ENCODE measurements around the gene CDH9.
"Not testable (repeated sequence)": the region's sequence is repeated elsewhere in the genome, so short reads cannot be mapped to it uniquely, and the experiment has no call there.

The CDH9 gene

GRCh38 chr5:26955161-26955560 lies 83.2 kb downstream of the CDH9 start:
- no peak for DNase-seq (ENCODE audit: low read depth in 3 of 3)

GRCh38 chr5:26948921-26949320 lies 89.5 kb downstream of the CDH9 start:
- no peak for DNase-seq (ENCODE audit: low read depth in 3 of 3)

- no peak for DNase-seq (ENCODE audit: low read depth in 3 of 3)
Observed at GRCh38 chr5:26945901-26946300, 92.5 kb downstream of the CDH9 start.

GRCh38 chr5:26942481-26942880 lies 95.9 kb downstream of the CDH9 start:
- no peak for DNase-seq (ENCODE audit: low read depth in 3 of 3)

GRCh38 chr5:26940994-26941393 lies 97.4 kb downstream of the CDH9 start:
- no peak for DNase-seq (ENCODE audit: low read depth in 3 of 3)

DNA sequence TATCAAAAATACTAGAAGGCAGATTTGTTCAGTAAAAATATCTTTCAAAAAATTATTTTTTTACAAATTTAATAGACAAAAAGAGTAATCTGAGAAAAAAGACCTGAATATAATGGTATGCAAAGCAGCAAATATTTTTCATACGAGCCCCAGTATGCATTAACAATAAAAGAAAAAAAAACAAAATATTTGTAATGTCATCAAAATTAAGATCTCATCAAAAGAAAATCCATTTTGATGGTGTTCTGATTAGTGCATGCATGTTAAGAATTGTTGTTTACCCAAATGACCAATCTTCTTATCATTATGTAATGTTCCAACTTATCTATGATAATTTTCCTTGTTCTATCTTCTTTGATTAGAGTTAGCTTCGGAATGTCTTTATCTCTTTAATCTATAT lies 106.1 kb downstream of the CDH9 start:
- no peak for DNase-seq (ENCODE audit: low read depth in 3 of 3)

GRCh38 chr5:26921439-26921838 lies 116.9 kb downstream of the CDH9 start:
- DNase-seq (ENCODE audit: low read depth in 3 of 3): no peak

DNA sequence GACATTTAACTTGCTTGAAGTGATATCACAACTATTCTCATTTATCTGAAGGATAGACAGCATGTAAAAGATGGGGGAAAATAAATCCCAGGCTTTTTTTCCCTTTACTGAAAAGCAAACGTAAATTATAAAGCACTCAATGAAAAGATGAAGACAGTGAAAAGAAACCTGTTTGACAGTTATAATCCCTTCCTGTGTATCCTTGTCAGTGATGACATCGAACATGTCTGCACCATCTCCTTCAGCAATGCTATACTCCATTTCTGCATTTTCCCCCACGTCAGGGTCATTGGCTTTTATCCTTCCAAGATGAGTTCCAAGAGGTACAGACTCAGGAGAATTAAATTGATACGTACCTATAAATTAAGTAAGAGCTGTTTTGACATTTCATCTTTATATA lies 134.9 kb downstream of the CDH9 start:
- no peak for DNase-seq (ENCODE audit: low read depth in 3 of 3)

- DNase-seq (ENCODE audit: low read depth in 3 of 3): no peak
Observed at GRCh38 chr5:26894719-26895263, 143.6 kb downstream of the CDH9 start.

DNA sequence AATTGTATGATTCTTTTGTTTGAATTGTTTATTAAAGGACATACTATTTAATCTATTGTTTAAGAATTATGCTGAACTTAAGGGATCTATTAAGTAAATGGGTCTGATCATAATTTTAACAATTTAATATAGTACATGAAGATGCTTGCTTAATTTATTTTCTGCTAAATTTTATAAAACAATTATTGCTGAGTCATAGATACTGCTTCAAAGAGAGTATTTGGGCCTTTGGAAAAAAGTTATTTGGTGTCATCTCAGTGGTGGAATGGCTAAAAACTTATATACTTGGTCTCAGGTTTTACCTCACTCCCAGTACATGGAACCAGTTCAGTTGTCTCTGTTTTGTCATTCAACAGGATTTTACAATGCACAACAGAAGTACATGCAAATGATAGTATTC lies 145.3 kb downstream of the CDH9 start:
- DNase-seq (ENCODE audit: low read depth in 3 of 3): no peak

DNA sequence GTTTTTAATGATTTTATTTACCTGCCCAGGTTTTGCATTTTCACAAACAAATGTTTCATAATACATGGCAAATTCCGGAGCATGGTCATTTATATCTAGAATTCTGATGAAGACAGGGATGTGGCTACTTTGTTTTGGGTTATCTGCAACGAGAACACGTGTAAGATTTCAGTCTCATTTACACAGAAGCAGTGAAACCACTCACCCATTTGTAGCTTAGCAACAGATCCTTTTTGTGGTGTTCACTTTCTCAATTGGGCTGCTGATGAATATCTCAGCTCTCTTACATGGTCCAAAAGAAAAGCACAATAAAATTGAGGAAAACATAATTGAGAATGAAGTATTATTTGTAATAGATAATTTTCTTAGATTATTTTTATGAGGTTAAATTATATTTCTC lies 148.6 kb downstream of the CDH9 start:
- DNase-seq (ENCODE audit: low read depth in 3 of 3): no peak

- no peak for DNase-seq (ENCODE audit: low read depth in 3 of 3)
Observed at GRCh38 chr5:26884481-26884880, 153.9 kb downstream of the CDH9 start.

DNA sequence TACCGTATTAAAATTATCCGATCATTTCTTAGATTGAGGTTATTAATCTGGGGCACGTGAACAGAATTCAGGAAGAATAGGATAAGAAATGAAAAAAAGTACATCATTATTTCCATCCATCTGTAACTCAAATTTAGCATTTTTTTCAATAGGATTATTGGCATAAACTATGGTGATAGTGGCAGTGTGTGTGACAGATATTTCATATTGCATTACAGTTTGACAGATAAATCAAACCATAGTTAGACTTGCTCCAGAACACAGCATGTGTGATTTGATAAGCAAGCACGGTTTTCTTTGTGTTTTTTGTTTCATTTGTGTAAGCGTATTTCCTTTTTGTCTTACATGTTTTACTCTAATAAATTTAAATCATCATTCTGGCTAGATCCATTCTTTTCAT lies 155.0 kb downstream of the CDH9 start:
- DNase-seq (ENCODE audit: low read depth in 3 of 3): no peak

DNA sequence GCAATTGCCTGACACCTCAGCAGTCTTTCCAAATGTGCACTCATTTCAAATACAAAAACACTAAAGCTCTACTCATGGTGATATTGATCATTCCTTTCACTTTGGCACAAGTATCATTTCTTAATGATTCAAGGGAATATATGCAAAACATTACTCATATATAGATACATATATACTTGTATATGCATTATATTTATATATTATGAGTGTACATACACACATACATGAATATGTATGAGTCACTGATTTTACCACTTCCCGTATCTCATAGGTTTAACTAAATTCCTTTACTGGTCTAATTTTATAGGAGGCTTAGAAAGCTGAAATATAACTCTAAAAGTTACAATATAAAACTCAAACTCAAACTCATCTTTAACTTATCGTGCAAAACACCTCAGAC lies 156.5 kb downstream of the CDH9 start:
- no peak for DNase-seq (ENCODE audit: low read depth in 3 of 3)

DNA sequence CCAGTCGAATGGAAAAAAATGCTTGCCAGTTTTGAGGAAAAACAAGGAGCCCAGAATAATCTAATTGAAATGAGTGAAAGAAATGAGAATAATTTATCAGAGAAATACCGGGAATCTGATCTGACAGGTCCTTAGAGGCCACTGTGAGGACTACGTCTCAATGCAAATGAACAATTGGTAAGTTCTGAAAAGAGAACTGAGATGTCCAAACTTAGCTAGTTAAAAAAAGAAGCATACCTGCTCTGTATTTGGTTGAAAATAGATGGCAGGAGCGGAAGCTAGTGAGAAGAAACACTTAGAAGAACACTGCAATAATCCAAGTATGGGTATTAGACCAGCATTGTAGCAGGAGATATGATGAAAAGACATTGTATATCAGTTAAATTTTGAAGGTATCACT lies 161.2 kb downstream of the CDH9 start:
- no peak for DNase-seq (ENCODE audit: low read depth in 3 of 3)

DNA sequence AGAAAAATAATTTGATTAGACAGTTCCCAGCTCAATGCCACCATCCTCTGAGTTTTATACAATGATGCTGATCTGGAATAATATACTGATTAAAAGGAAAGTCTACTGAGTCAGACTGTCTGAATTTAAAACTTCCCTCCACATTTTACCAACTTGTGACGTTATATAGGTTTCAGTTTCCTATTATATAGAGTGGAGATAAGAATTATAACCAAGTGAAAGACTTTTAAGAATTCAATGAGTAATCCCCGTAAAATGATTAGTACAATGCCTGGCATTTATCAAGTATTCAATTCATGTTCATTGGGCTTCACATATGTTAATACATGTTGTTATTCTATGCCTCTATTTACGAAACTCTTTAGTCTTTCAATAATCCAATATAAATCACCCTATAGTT lies 166.0 kb downstream of the CDH9 start:
- DNase-seq (ENCODE audit: low read depth in 3 of 3): no peak

DNA sequence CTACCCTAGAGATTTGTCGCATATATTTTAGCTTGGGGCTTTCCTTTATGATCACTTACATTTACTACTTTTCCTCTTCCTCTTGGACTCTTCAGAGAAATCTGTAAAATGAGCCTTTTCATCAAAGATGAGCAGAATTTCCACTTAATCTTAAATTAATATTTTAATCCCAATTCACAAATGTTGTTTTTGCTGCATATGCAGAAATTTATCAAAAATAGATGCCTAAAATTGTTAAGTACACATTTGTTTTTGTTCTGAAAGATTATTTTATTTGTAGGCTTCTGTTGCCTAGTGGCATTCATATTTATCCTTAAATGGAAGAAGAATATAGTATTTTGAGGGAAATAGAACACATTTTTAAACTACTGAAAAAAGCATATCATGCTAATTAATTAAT lies 168.6 kb downstream of the CDH9 start:
- no peak for DNase-seq (ENCODE audit: low read depth in 3 of 3)

DNA sequence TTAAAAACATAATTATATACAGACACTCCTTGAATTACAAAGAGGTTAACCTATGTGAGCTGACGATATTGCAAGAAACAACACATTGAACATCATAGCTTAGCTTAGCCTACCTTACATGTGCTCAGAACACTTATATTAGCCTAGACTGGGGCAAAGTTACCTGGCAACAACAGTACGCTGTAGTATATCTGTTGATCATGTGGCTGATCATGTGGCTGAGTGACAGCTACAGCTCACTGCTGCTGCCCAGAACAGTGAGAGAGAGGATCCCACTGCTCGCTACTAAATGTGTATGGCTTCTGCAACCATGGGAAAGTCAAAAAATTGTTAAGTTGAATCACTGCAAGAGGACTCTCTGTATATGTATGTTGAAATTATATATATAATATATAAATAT lies 169.9 kb downstream of the CDH9 start:
- no peak for DNase-seq (ENCODE audit: low read depth in 3 of 3)

DNA sequence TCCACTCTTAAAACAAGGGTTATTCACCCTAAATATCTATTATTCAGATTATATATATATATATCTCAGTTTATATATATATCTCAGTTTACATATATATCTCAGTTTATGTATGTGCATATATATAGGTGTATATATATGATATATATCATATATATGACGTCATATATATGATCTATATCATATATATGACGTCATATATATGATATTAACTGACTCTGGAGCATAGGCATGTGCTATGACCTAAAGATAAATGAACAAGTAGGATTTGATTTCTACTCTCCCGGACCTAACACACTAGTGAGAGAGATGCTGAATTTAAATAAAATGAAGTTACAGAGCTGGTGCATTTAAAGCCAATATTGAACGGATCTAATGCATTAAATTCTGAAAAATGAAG lies 174.3 kb downstream of the CDH9 start:
- no peak for DNase-seq (ENCODE audit: low read depth in 3 of 3)

DNA sequence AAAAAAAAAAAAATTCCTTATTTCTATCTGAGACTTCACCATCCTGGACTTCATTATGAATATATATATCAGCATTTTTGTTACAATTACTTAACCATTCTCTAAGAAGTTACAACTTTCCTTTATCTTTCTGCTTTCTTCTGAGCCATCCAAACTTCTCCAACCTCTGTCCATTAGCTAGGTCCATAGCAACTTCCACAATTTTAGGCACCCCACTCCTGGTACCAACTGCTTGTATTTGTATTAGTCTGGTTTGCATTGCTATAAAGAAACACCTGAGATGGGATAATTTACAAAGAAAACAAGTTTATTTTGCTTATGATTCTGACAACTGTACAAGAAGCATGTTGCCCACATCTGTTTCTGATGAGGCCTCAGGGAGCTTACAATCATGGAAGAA lies 182.1 kb downstream of the CDH9 start:
- no peak for DNase-seq (ENCODE audit: low read depth in 3 of 3)

DNA sequence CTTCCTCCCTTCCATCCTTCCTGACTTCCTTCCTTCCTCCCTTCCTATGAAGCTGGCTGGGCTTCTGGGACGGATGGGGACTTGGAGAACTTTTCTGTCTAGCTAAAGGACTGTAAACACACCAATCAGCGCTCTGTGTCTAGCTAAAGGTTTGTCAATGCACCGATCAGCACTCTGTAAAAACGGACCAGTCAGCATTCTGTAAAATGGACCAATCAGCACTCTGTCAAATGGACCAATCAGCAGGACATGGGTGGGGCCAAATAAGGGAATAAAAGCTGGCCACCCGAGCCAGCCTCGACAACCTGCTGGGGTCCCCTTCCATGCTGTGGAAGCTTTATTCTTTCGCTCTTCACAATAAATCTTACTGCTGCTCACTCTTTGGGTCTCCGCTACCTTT lies 185.9 kb downstream of the CDH9 start:
- not testable (repeated sequence) for DNase-seq (ENCODE audit: low read depth in 3 of 3)

DNA sequence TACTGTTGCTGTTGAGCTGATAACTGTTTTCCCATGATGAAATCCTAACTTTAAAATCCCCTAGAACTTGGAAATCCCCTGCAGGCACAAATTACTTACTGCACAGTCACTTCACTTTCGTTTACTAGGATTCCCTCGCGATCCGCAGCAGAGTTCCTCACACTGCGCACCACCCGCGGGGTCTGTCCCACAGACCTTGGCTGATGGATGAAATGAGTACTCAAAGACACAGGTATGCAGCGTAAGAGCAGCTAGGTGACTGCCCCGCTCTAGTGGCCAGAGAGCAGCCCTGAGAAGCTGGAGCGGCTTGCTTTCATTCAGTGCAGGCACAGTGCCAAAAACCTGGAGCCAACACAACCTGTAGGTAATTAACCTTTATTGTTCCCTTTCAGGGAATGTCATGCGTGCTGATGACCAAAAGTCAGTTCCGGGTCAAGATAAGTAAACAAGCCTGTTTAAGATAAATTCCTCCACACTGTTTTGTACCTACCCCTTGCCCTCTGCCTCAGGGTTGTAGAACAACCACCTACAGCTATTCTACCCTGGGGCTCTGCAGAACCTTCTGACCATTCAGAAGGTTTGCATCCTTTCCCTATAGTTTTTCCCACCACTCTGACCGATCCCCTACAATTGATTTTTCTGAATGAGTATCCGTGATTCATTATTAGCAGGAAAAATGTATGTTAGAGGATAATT lies 191.2 kb downstream of the CDH9 start:
- DNase-seq (ENCODE audit: low read depth in 3 of 3): no peak

- DNase-seq (ENCODE audit: low read depth in 3 of 3): no peak
Observed at GRCh38 chr5:26843677-26844076, 194.7 kb downstream of the CDH9 start.

- no peak for DNase-seq (ENCODE audit: low read depth in 3 of 3)
Observed at GRCh38 chr5:26833596-26833995, 204.8 kb downstream of the CDH9 start.
